Measurements from ENCODE around the gene KAT7.

KAT7 gene

GRCh38 chr17:49862781-49863331 lies 74.4 kb downstream of the KAT7 start:
- DNase-seq (ENCODE audit: insufficient read length, low spot score), result no peak
- no peak for FAIRE-seq

- DNase-seq (ENCODE audit: insufficient read length, low spot score) (no peak), FAIRE-seq (no peak)
Measured at GRCh38 chr17:49866019-49866380, 77.5 kb downstream of the KAT7 start.

DNA sequence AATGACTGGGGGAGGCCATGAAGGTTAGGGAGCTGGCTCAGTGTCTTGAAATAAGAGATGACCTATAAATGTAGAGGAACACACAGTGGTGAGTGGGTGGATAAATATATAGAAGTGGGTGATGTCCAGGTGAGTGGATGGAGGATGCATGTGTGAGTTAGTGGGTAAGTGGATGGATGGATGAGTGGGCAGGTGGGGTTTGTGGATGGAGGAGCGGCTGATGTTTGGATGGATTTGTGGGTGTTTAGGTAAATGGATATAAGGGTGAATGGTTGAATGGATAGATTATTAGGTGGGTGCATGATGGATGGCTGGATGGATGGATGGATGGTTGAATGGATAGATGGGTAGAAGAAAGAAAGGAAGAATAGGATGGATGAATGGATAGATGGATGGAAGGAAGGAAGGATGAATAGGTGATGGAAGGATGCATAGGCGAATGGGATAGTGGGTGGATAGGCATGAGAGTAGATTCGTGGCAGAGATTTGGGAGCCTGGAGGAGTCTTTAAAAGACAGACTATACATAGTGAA lies 78.5 kb downstream of the KAT7 start:
- no peak for FAIRE-seq

GRCh38 chr17:49869038-49869374 lies 80.5 kb downstream of the KAT7 start:
- DNase-seq (ENCODE audit: insufficient read length, low spot score), result no peak
- no peak for FAIRE-seq

More for the DNA sequence above, 78.5 kb downstream of the KAT7 start:
- no peak for DNase-seq (ENCODE audit: insufficient read length, low spot score)

GRCh38 chr17:49870298-49870697 lies 81.8 kb downstream of the KAT7 start:
- no peak for FAIRE-seq
- DNase-seq (ENCODE audit: insufficient read length, low spot score), result no peak

DNA sequence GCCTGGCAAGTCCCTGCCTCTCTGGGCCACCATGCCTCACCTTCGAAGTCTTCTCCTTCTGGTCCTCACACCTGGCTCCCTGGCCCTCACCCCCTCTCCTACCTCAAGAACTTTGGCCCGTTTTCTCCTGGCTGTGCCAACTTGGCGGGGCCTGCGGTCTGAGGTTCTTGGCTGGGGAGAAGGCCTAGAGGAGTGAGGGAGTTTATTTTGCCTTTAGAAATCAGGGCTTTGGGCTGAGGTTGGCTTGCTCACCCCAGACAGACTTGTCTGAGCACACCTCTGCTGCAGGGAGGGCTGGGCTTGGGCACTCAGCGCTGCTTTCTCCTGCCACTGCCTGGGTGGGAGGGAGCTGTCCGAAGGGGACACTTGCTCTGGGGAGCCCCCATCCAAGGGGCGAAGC lies 82.7 kb downstream of the KAT7 start:
- no peak for FAIRE-seq
- no peak for DNase-seq (ENCODE audit: insufficient read length, low spot score)

GRCh38 chr17:49872754-49873377 lies 84.4 kb downstream of the KAT7 start:
- DNase-seq (ENCODE audit: insufficient read length, low spot score) (no peak), FAIRE-seq (no peak)

DNA sequence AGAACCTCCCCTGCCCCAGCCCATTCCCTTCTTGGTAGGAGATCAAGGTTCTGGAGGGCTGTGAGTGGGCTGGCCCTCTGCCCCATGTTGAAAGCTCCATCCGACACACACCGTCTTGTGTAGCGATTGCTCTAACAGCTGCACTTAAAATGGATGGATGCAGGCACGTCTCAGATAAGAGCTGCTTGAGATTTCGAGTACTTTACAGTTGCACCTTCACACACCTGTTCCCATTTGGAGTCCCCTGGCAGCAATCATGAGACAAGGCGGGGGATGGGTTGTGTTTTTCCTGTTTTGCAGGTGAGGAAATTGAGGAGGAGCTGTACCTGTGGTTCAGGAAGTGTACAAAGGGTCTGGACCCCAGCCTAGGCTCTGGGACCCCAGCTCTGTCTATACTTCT lies 85.0 kb downstream of the KAT7 start:
- FAIRE-seq (no peak), DNase-seq (ENCODE audit: insufficient read length, low spot score) (no peak)

GRCh38 chr17:49873926-49874325 lies 85.4 kb downstream of the KAT7 start:
- no peak for DNase-seq (ENCODE audit: insufficient read length, low spot score)
- FAIRE-seq, result no peak

- DNase-seq (ENCODE audit: insufficient read length, low spot score) (no peak), FAIRE-seq (no peak)
Measured at GRCh38 chr17:49874911-49875310, 86.4 kb downstream of the KAT7 start.

- FAIRE-seq, result no peak
- no peak for DNase-seq (ENCODE audit: insufficient read length, low spot score)
Measured at GRCh38 chr17:49875685-49876084, 87.2 kb downstream of the KAT7 start.

DNA sequence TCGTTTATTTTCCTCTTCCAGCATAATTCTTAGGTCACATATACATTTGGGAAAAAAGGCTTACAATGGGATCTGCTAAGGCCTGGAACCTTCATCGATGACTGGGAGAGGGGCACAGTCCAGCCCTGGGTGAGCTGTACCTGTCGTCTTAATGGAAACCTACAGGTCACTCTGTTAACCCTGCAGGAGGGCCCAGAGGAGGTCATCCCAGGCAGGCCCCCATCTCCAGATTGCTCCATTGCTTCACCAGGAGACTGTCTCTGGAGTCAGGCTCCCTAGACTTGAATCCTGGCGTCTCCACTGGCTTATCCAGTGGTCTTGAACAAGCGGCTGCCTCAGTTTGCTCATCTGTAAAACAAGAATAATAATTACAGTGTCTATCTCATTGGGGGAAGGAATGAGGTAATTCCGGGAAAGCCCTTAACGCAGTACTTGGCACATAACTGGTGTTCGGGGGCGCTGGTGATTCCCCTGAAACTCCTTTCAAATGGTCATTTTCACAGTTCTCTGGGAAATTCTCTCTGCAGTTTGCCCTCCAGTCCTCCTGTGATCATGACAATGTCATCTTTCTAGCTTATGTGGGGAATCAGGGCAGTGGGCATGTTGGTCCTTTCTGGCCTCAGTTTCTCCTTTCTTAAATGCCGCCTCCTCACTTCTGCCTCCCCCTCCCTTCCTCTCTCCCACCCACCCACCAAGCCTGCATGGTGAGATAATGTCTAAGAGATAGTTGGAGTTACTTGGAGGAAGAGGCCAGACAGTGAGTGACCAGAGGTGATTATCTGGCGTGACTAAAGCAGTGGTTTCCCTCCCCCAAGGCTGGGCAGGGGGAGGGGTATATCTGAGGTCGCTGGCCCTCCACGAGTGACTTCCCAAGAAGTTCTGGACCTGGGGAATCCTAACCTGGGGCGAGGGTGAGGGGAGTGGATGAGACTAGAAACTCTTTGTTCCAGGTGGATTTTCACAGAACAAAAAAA lies 90.7 kb downstream of the KAT7 start:
- DNase-seq (ENCODE audit: insufficient read length, low spot score) (no peak), FAIRE-seq (no peak)

- FAIRE-seq, result peak; percentile 39
Measured at GRCh38 chr17:49880291-49881053, 92.0 kb downstream of the KAT7 start.

DNA sequence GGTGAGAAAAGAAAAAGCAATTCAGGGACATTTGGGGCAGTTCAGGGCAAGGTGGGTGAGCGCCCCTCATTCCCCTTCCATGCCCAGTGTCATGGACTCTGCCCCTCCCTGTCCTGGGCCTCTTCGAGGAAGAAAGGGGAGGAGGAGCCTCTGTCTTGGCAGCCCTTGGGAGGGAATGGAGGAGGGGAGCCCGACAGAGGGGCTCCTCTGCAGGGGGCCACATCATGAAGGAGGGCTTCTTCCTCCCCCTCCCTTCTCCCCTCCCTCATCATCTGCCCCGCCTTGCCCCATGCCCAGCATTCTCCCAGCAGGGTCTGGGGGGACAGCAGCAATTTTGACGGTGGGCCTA lies 92.5 kb downstream of the KAT7 start:
- FAIRE-seq (no peak), DNase-seq (ENCODE audit: insufficient read length, low spot score) (no peak)

More at GRCh38 chr17:49880291-49881053, 92.0 kb downstream of the KAT7 start:
- peak; percentile 93 for DNase-seq (ENCODE audit: insufficient read length, low spot score)

- FAIRE-seq, result no peak
- no peak for DNase-seq (ENCODE audit: insufficient read length, low spot score)
Measured at GRCh38 chr17:49882434-49882833, 94.0 kb downstream of the KAT7 start.

Data from GM19239 (cell line).